ENCODE measurements around the gene ELP5.

GRCh38 chr17:7283471-7284216 is 31.6 kb downstream of the ELP5 start:
- TF ChIP-seq CTCF (tag by site-specific recombination; IDR thresholded peaks at IDR 0.05) (no peak), ZNF677 (tag by site-specific recombination; IDR thresholded peaks at IDR 0.05) (no peak), ZNF398 (tag by site-specific recombination; IDR thresholded peaks at IDR 0.05) (no peak), ZNF423 (tag by site-specific recombination; IDR thresholded peaks at IDR 0.05) (no peak), ZNF223 (tag by site-specific recombination; IDR thresholded peaks at IDR 0.05) (no peak), ZNF274 (IDR thresholded peaks at IDR 0.05; ENCODE audit: low read length) (no peak), ZNF274 (tag by site-specific recombination; IDR thresholded peaks at IDR 0.05; ENCODE audit: borderline replicate concordance) (no peak), TSHZ1 (tag by site-specific recombination; IDR thresholded peaks at IDR 0.05; ENCODE audit: borderline replicate concordance) (no peak), KLF16 (tag by site-specific recombination; IDR thresholded peaks at IDR 0.05) (no peak), ZBTB49 (tag by site-specific recombination; IDR thresholded peaks at IDR 0.05; ENCODE audit: low read depth) (no peak), ZFP3 (tag by site-specific recombination; IDR thresholded peaks at IDR 0.05; ENCODE audit: low read depth) (no peak), ZNF24 (tag by site-specific recombination; IDR thresholded peaks at IDR 0.05) (no peak), ZSCAN18 (tag by site-specific recombination; IDR thresholded peaks at IDR 0.05) (no peak), PBX3 (CRISPR knock-in tag; IDR thresholded peaks at IDR 0.05) (no peak)
